Measurements from ENCODE around the gene PLXNA2. TPM values are rescaled to one million over a fixed set of nuclear protein-coding genes. Genes with fewer than 3 reads are reported as not detected.

The PLXNA2 gene
- total and polyA plus RNA-seq, 2 donors (not counting 3 experiments of a cell fraction or from before 2014, with no cell fraction given) = 42.6 to 229 TPM

GRCh38 chr1:208183977-208184911, 59.9 kb downstream of the PLXNA2 start:
- BruUV-seq (replicated peaks) = no TSS peak
- Histone ChIP-seq H3K9me3 (replicated peaks; ENCODE audit: control insufficient read depth, insufficient read depth, low read length) (no peaks in the 10 kb centered on the region), H4K20me1 (replicated peaks; ENCODE audit: control insufficient read depth, extremely low read depth, insufficient read depth, low read length) (no peaks in the 10 kb centered on the region), H3K4me1 (ENCODE audit: control insufficient read depth, extremely low read depth, insufficient read depth, low read length) (peaks cover 59% of the 10 kb centered on the region), H3K36me3 (ENCODE audit: control insufficient read depth in 2 of 2, extremely low read depth in 1 of 2, insufficient read depth in 2 of 2, low read length in 2 of 2) (peaks cover 0 to 4% of the 10 kb centered on the region in 2 experiments), H3K27ac (ENCODE audit: insufficient read depth, low read depth, low read length) (no peak overlapping the region), H3K4me3 (replicated peaks in 1 of 3; ENCODE audit: insufficient read depth in 1 of 3, low read depth in 1 of 3, low read length in 3 of 3) (no peak overlapping the region), H3K27me3 (ENCODE audit: control insufficient read depth in 2 of 2, insufficient read depth in 2 of 2, low read length in 2 of 2) (no peaks in the 10 kb centered on the region), H3K4me2 (ENCODE audit: insufficient read depth, low read length) (no peak overlapping the region), H3K79me2 (ENCODE audit: control insufficient read depth, insufficient read depth, low read length) (peaks cover 89% of the 10 kb centered on the region), H2AFZ (ENCODE audit: low read depth, low read length) (no peak overlapping the region), H3K9ac (replicated peaks; ENCODE audit: extremely low read depth, insufficient read depth, low read length) (no peak overlapping the region), H3K9me1 (replicated peaks; ENCODE audit: control insufficient read depth, extremely low read depth, insufficient read depth, low read length) (no peaks in the 10 kb centered on the region)
- dilution Hi-C loops (cut with MboI; ENCODE audit: extremely low pct_ligation_motif_present, low sequenced_read_pairs) = loop anchor here (5.0 kb wide), 1 partner anchor 53 kb away; no protein-coding TSS in a partner anchor
- DNase-seq (ENCODE audit: low read depth, low spot score) = no peak
- POLR2A ChIA-PET = no interaction called here
- intact Hi-C loops (cut with micrococcal nuclease) = no loop called here
- peak; percentile 68 for FAIRE-seq
- TF ChIP-seq GATA2 (IDR thresholded peaks at IDR 0.05; ENCODE audit: insufficient read depth, insufficient read length, low read depth, low read length) (peak; percentile 43), CTCF (IDR thresholded peaks at IDR 0.05; ENCODE audit: extremely low read depth in 1 of 2, insufficient read depth in 1 of 2, low read depth in 1 of 2, low read length in 2 of 2) (no peak), POLR2AphosphoS5 (IDR thresholded peaks at IDR 0.05; ENCODE audit: insufficient read depth, low read depth, low read length) (no peak), POLR2A (IDR thresholded peaks at IDR 0.05; ENCODE audit: low read depth, low read length) (no peak)
- CTCF ChIA-PET = interaction anchor here (0.8 to 4.8 kb wide), 7 partner anchors 9 to 61 kb away, joined by 3 to 52 read pairs (median 5); no protein-coding TSS in a partner anchor
